ENCODE results near the gene DDX42.

- TF ChIP-seq EZH2 (IDR thresholded peaks at IDR 0.05; ENCODE audit: insufficient read depth, poor library complexity, severe bottlenecking) (no peak), EZH2phosphoT487 (IDR thresholded peaks at IDR 0.05; ENCODE audit: insufficient read depth, low read depth) (no peak)
These were observed 5.5 kb upstream of the DDX42 start for GRCh38 chr17:63768433-63768832.

All from GM23248 (cell line).